ENCODE data around the gene PEA15. TPM values are rescaled to one million over a fixed set of nuclear protein-coding genes. Genes with fewer than 3 reads are reported as not detected.

The PEA15 gene
- total and polyA plus RNA-seq, 9 of the 15 experiments (the other 6 are each of a cell fraction or from before 2014, with no cell fraction given), result 8.2 to 175 (median 35.4) TPM

DNA sequence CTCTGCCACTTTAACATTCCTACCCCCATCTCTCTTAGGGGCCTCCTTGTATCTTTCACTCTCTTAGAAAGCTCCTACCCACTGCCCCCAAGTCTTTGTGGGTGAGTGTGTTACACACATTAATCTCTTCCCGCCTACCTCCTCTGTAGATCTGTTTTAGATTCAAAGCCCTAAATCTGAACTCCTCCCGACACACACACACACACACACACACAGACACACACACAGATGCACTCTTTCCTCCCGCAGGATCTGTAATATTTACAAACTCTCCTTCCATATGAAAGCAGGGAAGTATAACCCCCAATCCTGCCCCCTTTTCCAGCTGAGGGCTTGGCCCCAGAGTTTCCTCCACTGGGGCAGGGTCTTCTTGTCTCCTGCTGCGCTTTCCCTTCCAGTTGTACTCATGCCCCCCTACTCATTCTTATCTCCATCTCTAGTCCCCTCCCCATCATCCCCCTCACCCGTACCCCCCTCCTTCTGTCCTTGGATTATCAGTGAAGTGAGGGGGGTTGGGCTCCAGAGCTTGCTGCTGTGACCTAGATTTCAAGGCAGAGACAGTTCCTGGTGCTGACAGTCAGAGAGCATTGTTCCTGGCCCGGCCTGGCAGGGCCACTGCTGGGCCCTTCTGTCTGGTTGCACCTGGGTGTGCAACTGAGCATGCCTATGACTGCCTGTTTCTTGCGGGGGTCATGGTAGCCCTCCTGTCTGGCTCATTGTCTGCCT lies 4.3 kb downstream of the PEA15 start:
- peaks cover 16% of the 10 kb centered on the region for H3K79me2 ChIP-seq (ENCODE audit: control insufficient read depth, insufficient read depth, low read length)
- no TSS peak for BruUV-seq (replicated peaks)
- H4K20me1 ChIP-seq (replicated peaks; ENCODE audit: control insufficient read depth, insufficient read depth, low read length), result peaks cover 5% of the 10 kb centered on the region; the same call in 1 of the 2 replicates
- 63% methylated on average over 5 of the region's 7 CpGs for WGBS (ENCODE audit: insufficient coverage, low coverage, missing lambda C conversion rate)
- H3K4me1 ChIP-seq (replicated peaks in 1 of 2; ENCODE audit: control insufficient read depth in 2 of 2, insufficient read depth in 2 of 2, low read length in 2 of 2), result peaks cover 23 to 24% of the 10 kb centered on the region in 2 experiments
- no peak for FAIRE-seq
- peak overlapping the region in 1 of 2 experiments; percentile 88; a peak in 2 of 4 replicates for H3K9ac ChIP-seq (ENCODE audit: insufficient read depth in 1 of 2, low read depth in 2 of 2, low read length in 2 of 2)
- intact Hi-C loops (cut with micrococcal nuclease) (no loop called here), in situ Hi-C loops (cut with MboI) (no loop called here)
- H3K4me2 ChIP-seq (ENCODE audit: insufficient read depth, low read length), result no peak overlapping the region; the same call in 1 of the 2 replicates
- H2AFZ ChIP-seq (ENCODE audit: low read depth, low read length), result no peak overlapping the region
- no peak overlapping the region for H3K27ac ChIP-seq (ENCODE audit: extremely low read depth, low read depth, low read length)
- ATAC-seq, result no peak
- no peaks in the 10 kb centered on the region for H3K27me3 ChIP-seq (ENCODE audit: control insufficient read depth in 2 of 2, insufficient read depth in 2 of 2, low read length in 2 of 2)
- H3K4me3 ChIP-seq, result no peak overlapping the region
- no peaks in the 10 kb centered on the region for H3K9me3 ChIP-seq (replicated peaks; ENCODE audit: control insufficient read depth, insufficient read depth, low read depth, low read length)
- H3K9me1 ChIP-seq (ENCODE audit: control insufficient read depth, insufficient read depth, low read length), result no peaks in the 10 kb centered on the region
- TF ChIP-seq TFAM (CRISPR knock-in tag; conservative IDR thresholded peaks at IDR 0.05) (no peak), POLR2B (IDR thresholded peaks at IDR 0.05; ENCODE audit: low read depth, partially characterized antibody) (peak; percentile 36), MCM2 (IDR thresholded peaks at IDR 0.05; ENCODE audit: low read depth) (no peak)
- TF ChIP-seq, protein P1, sequence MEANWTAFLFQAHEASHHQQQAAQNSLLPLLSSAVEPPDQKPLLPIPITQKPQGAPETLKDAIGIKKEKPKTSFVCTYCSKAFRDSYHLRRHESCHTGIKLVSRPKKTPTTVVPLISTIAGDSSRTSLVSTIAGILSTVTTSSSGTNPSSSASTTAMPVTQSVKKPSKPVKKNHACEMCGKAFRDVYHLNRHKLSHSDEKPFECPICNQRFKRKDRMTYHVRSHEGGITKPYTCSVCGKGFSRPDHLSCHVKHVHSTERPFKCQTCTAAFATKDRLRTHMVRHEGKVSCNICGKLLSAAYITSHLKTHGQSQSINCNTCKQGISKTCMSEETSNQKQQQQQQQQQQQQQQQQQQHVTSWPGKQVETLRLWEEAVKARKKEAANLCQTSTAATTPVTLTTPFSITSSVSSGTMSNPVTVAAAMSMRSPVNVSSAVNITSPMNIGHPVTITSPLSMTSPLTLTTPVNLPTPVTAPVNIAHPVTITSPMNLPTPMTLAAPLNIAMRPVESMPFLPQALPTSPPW (CRISPR knock-in tag; IDR thresholded peaks at IDR 0.05), result peak; percentile 46
- ChIA-PET POLR2A (interaction anchor here (0.5 to 3.4 kb wide), 8 partner anchors 10 to 900 kb away, joined by 3 to 41 read pairs (median 4); partner anchors contain the start of gene PEX19), CTCF (ENCODE audit: low intra/inter-chr PET ratio) (interaction anchor here (0.7 kb wide), 1 partner anchor 44 kb away, joined by 3 read pairs; no protein-coding TSS in a partner anchor)
- no peak for DNase-seq (ENCODE audit: extremely low read depth in 1 of 4, low spot score in 3 of 4)
- H3K36me3 ChIP-seq (ENCODE audit: control insufficient read depth, insufficient read depth, low read length), result peaks cover 73% of the 10 kb centered on the region; the same call in 2 of the 3 replicates
